AG09319 (cell line): ENCODE results near the gene RNU1-3.
"Not testable (repeated sequence)": the region's sequence is repeated elsewhere in the genome, so short reads cannot be mapped to it uniquely, and the experiment has no call there.

ENCODE experiments used
- DNase-seq: peaks from one replicate; pipeline ENCODE4 v3.0.0-alpha.2; 2010; ENCODE audit warnings: low read depth; ENCODE audit errors: extremely low read depth
- CTCF ChIP-seq: IDR thresholded peaks from 2 replicates; pipeline ENCODE4 v1.5.1; 2011; ENCODE audit warnings: low read depth, mild to moderate bottlenecking, inconsistent platforms, low read length, moderate library complexity

The RNU1-3 gene

GRCh38 chr1:16631248-16632043 is 35.3 kb downstream of the RNU1-3 start:
- no peak for DNase-seq
- TF ChIP-seq CTCF: no peak

- DNase-seq: no peak
- no peak for TF ChIP-seq CTCF
These were observed 36.0 kb downstream of the RNU1-3 start for GRCh38 chr1:16630661-16631247.

- not testable (repeated sequence) for DNase-seq
These were observed 36.7 kb downstream of the RNU1-3 start for GRCh38 chr1:16629916-16630530.

GRCh38 chr1:16628361-16629111 is 38.2 kb downstream of the RNU1-3 start:
- no peak for TF ChIP-seq CTCF
- no peak for DNase-seq

- not testable (repeated sequence) for DNase-seq
These were observed 40.3 kb downstream of the RNU1-3 start for GRCh38 chr1:16626409-16626983.

- no peak for DNase-seq
- TF ChIP-seq CTCF: no peak
These were observed 41.0 kb downstream of the RNU1-3 start for GRCh38 chr1:16625497-16626408.

- DNase-seq: not testable (repeated sequence)
These were observed 42.7 kb downstream of the RNU1-3 start for GRCh38 chr1:16623812-16624719.

GRCh38 chr1:16623337-16623736 is 43.4 kb downstream of the RNU1-3 start:
- DNase-seq: peak; percentile 43

- DNase-seq: not testable (repeated sequence)
These were observed 45.0 kb downstream of the RNU1-3 start for GRCh38 chr1:16621681-16622315.
